Fibroblast of gingiva (primary cell): ENCODE measurements around the gene RETREG1.

Experiments used
- DNase-seq: peaks from one replicate; pipeline ENCODE4 v3.0.0-alpha.2; 2011; ENCODE audit warnings: low read depth

Gene RETREG1

DNA sequence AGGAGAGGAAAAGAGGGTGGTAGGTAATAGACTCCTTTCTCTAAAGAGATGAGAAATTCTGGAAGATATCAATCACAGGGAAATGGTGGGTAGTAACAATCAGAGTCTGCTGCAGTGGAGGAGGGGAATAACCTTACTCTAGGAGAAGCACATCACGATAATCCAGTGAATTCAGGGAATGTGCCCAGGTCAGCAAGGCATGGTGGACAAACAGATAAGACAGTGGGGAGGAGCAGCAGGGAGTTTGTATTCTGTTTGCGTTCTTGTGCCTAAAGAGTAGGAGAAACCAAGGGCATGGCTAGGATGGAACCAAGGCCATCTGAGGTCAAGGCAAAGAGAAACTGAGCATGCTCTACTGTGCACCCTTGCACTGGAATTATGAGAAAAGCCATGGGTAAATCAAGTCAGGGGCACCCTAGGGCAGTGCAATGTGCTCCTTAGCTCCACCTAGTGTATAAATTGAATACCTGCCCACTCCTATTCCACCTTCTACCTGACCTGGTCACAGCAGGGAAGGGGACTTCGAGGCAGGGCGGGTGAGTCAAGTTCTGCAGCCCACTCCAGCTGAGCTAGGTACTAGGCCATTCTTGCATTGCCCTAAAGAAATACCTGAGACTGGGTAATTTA is 31.6 kb downstream of the RETREG1 start:
- no peak for DNase-seq

GRCh38 chr5:16582081-16582480 is 34.7 kb downstream of the RETREG1 start:
- no peak for DNase-seq

DNA sequence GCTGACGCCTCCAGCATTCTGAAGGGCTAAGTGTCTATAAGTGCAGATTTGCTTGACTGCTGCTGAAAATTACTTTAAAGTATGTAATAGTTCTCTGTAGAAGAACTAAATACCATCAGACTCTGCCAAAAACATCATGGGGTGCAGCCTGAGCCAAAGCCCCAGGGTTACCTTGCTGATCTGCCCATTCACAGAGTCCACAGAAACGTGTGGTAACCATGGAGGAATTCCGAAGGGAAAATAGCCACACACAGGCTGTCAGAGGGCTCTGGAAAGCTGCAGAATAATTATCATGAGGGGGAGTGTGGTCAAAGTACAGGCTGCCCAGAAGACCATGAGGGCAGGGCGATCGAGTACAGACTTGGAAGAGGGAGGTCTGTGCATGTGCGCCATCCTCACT is 36.4 kb downstream of the RETREG1 start:
- DNase-seq, result no peak

- no peak for DNase-seq
Measured at GRCh38 chr5:16579142-16579847, 37.5 kb downstream of the RETREG1 start.

DNA sequence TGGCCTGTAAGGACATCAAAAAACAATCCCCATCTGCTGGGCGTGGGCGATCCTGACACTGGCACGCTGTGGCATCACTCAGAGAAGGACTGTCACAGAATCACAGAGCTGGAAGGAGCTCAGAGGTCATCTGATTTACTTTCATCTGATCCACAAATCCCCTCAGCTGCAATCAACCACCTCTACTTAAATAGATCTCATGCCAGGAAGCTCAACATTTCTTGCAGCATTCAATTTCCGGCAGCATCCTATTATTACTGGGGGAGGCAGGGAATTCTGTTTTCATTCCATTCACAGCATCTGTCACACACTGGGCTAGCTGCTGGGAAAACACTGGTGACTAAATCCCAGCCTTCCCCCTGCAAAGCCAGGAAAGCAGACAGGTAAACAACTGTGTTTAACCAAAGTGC is 38.3 kb downstream of the RETREG1 start:
- DNase-seq, result no peak

DNA sequence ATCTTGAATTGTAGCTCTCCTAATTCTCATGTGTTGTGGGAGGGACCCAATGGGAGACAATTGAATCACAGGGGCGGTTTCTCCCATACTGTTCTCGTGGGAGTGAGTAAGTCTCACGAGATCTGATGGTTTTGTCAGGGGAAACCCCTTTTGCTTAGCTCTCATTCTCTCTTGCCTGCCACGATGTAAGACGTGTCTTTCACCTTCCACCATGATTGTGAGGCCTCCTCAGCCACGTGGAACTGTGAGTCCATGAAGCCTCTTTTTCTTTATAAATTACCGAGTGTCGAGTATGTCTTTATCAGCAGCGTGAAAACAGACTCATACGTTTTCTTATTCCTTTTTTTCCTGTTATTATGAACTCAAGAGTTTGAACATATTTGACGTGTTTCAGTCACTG is 39.1 kb downstream of the RETREG1 start:
- DNase-seq, result no peak

DNA sequence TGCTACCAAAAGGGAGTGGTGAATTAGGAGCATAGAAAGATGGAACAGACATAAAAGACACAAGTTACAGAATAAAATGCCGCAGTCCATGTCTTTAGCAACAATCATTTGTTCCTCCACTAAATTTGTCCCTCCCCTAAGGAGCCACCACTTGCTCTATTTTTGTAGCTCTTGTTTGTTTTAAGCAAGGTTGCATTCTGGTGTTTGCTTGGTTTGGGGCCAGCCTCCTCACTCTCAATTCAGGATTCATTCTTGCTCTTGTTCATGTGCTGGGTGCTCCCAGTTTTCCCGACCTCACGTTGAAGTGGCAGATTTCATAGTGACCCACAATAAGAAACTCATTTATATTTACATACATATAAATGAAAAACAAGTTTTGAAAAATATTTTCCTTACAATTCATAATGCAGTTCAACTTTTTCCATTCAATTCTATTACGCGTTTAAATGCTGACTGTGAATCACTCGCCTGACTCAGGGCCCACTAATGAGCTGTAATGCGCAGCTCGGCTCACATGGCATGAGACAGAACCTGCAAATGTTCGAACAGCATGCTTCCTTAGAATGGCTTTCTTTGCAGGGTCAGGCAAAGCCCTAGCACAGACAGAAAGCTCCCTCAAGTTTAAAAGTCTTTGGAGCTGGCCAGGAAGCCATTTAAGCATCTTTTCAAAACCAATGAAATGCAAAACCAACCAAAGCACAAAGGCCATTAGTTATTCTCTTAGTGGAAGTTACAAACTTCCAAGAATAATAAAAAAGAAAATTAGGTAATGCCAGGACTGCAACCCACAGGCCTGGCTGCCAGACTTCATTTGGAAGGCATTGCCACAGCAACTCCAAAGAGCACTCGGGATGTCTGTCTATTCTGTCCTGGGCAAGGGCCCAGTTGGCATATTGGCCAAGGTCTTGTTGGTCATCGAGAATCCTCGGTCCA is 41.7 kb downstream of the RETREG1 start:
- DNase-seq, result peak; percentile 83

DNA sequence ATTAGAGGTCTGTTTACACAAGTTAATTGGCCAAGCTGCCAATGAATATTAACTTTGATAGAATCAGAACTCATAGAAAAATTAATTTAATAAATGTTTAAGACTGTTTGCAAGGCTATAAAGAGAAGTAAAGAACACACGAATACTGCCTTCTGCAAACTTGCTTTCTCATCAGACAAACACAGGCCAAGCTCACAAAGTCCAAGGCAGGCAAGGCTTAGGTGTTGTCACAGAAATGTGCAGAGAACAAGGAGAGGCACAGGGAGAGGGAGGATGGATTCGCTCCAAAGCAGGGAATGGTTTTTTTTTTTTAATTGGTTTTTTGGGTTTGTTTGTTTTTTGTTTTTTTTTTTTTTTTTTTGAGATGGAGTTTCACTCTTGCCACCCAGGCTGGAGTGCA is 43.4 kb downstream of the RETREG1 start:
- DNase-seq, result no peak

- no peak for DNase-seq
Measured at GRCh38 chr5:16572289-16573015, 44.3 kb downstream of the RETREG1 start.

GRCh38 chr5:16571016-16571415 is 45.8 kb downstream of the RETREG1 start:
- no peak for DNase-seq

DNA sequence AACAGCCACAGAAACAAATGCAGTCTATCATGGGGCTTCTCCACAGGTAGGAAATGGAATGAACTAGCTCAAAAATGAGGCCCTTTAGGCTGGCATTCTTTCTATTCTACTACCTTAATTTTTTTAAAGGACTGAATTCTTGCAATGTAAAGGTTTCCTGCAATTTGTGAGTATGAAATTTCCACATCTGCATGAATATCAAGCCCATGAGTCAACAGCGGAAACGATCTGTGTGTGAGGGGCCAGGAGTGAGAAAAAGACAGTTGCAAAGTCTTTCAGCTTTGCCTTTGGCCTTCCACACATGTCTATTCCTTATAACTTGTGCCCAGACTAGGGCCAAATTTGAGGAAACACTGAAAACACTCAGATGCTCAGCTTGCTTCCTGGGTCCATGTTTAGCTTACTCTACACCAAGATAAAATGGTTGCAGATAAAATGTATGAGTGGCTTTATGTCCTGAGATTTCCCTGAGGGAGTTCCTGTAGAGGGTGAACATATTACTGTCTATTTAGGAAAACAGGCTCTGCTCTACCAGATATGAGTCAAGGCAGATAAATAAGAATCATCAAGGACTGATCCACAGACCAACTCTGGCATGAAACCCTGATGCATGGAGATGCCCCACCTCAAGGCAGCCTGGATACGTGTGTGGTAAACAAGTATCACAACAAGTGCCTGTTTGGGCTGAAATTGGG is 46.5 kb downstream of the RETREG1 start:
- peak; percentile 7 for DNase-seq

DNA sequence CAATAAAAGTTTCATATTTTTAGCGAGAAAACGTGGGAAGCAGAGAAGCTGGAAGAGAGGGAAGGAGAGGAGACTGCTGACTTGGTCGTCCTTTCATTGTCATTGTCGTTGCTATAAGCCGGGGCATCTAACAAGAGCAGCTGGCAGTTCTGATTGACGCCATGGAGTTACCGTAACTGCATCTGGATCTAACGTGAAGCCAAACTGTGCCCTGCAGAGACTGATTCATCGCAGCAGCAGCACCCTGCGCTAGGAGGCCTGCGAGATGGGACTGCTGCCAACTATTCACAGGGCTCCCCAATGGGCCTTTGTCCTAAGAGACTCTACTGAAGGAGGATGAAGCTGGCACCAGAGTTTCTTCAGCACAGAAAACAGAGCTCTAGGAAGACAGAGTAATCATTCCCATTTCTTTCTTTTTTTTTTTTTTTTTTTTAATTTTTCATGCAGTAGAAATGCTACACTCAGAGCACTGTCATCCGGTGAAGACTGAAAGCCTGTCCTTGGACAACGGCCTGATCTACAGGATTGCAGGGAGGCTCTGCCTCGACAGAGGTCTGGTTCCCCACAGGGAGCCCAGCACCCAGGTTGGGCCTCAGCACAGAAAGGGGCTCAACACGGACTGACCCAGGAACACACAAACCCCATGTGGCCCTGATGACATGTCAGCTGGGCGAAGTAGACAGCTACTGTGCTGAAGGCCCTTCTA is 47.8 kb downstream of the RETREG1 start:
- DNase-seq, result no peak

- no peak for DNase-seq
Measured at GRCh38 chr5:16567365-16567764, 49.4 kb downstream of the RETREG1 start.

GRCh38 chr5:16565118-16565517 is 51.7 kb downstream of the RETREG1 start:
- no peak for DNase-seq

GRCh38 chr5:16564248-16564867 is 52.4 kb downstream of the RETREG1 start:
- no peak for DNase-seq

GRCh38 chr5:16563686-16564085 is 53.1 kb downstream of the RETREG1 start:
- DNase-seq, result no peak

DNA sequence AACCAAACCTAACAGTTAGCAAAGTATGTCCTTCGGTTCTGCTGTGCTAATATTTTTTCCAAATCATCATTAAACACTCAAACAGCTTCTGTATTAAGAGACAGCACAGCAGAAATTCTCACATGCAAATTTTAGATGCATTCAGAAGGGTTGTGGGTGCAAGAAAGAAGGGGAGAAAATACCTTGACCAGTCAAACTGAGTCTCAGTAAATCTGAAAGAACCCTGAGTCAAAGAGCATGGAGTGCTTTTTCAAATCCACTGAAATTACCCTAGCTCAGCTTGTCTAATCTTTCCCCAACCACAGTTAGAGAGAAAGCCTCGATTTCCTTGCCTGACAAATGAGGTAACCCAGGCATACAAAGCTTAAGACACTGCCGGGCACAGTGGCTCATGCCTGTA is 55.1 kb downstream of the RETREG1 start:
- DNase-seq, result no peak

- no peak for DNase-seq
Measured at GRCh38 chr5:16559702-16560101, 57.1 kb downstream of the RETREG1 start.

DNA sequence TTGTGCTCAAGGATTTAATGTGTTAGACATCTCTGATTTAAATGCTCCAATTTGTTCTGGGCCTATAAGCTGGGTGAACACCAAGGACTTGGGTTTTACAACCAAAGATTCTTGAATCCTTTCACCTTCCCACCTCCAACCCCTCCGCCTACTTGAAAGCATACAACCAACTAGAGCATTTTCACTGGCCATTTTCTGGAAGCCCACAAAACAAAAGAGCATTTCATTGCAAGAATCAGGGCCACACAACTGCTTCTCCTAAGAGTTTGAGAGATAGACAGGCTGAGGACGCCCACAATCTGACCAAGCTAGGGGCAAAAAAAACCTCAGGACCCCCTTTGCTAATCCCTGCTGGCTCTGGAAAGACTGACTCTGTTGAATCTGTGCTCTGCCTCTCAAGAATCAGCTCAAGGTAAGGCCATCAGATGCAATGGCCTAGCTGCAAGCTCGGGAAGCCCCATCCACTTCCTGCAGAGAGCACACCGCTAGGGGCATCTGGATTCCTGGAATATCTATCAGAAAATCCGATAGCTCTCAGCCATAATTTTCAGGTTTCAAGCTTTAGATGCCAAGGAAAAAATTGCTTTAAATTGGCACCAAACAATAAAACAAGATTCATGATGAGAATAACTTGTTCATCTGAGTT is 57.7 kb downstream of the RETREG1 start:
- no peak for DNase-seq

- no peak for DNase-seq
Measured at GRCh38 chr5:16557477-16557876, 59.3 kb downstream of the RETREG1 start.
